IMR-90 (cell line): ENCODE data around the gene GPR157. TPM values are rescaled to one million over a fixed set of nuclear protein-coding genes. Genes with fewer than 3 reads are reported as not detected.

Source experiments
- ATAC-seq: fragments of 200-7000 bp; cut with Tn5 transposase; 2 replicates; pipeline ENCODE4 v1.9.1; 2020; ENCODE audit warnings: low read depth, mild to moderate bottlenecking, moderate library complexity
- BruUV-seq: library from RNA; stranded (reverse); fragments of 400-500 nt; replicated peaks from 2 replicates; lab custom pipeline; 2021; lab: Mats Ljungman, UMichigan
- CTCF ChIA-PET: fragments of 300-600 bp; formaldehyde crosslinking; extraction: SDS; loops from one replicate; lab custom pipeline; 2021; ENCODE audit warnings: antibody characterized with exemption; lab: Yijun Ruan, JAX
- POLR2A ChIA-PET: fragments of 300-600 bp; sonication (Branson Sonifier 250); formaldehyde crosslinking; loops from one replicate; lab custom pipeline; 2022; ENCODE audit warnings: antibody characterized with exemption; ENCODE audit not compliant: unreplicated experiment; lab: Charles Lee
- DNase-seq: peaks from one replicate; pipeline ENCODE4 v3.0.0; 2013
- H2AFZ ChIP-seq: replicated peaks from 2 replicates; pipeline ENCODE3; 2013; ENCODE audit warnings: low read length, mild to moderate bottlenecking; ENCODE audit not compliant: poor library complexity
- H2AK5ac ChIP-seq: 2 replicates; pipeline ENCODE4 v1.6.1; 2013; ENCODE audit warnings: low read depth, low read length, inconsistent platforms
- H2AK9ac ChIP-seq: replicated peaks from 2 replicates; pipeline ENCODE3; 2013; ENCODE audit warnings: mild to moderate bottlenecking, low read depth, low read length, moderate library complexity; ENCODE audit not compliant: poor library complexity
- H2BK120ac ChIP-seq: 2 replicates; pipeline ENCODE4 v1.6.1; 2013; ENCODE audit warnings: low read depth, low read length, inconsistent platforms
- H2BK15ac ChIP-seq: 3 replicates; pipeline ENCODE4 v1.6.1; 2013; ENCODE audit warnings: low read depth, low read length, inconsistent platforms
- H2BK20ac ChIP-seq: 2 replicates; pipeline ENCODE4 v1.6.1; 2013; ENCODE audit warnings: low read depth, mild to moderate bottlenecking, inconsistent platforms, low read length, moderate library complexity
- H2BK5ac ChIP-seq: 2 replicates; pipeline ENCODE4 v1.6.1; 2013; ENCODE audit warnings: mild to moderate bottlenecking, low read depth, low read length, inconsistent platforms; ENCODE audit not compliant: poor library complexity, severe bottlenecking
- H3K14ac ChIP-seq: replicated peaks from 2 replicates; pipeline ENCODE4 v1.6.1; 2013; ENCODE audit warnings: low read depth, low read length, inconsistent platforms
- H3K18ac ChIP-seq: 2 replicates; pipeline ENCODE4 v1.6.1; 2013; ENCODE audit warnings: low read depth, low read length, control low read depth
- H3K23ac ChIP-seq: 2 replicates; pipeline ENCODE4 v1.6.1; 2013; ENCODE audit warnings: low read depth, low read length, inconsistent platforms
- H3K27ac ChIP-seq: 2 replicates; pipeline ENCODE4 v1.5.1; 2013; ENCODE audit warnings: mild to moderate bottlenecking, control low read depth, low read length; ENCODE audit not compliant: insufficient read depth
- H3K27me3 ChIP-seq: 2 replicates; pipeline ENCODE4 v1.6.1; 2013; ENCODE audit warnings: low read length; ENCODE audit not compliant: control insufficient read depth, insufficient read depth
- H3K36me3 ChIP-seq: 2 replicates; pipeline ENCODE4 v1.6.1; 2013; ENCODE audit warnings: low read length, mixed read lengths; ENCODE audit not compliant: control insufficient read depth, insufficient read depth
- H3K4ac ChIP-seq: 2 replicates; pipeline ENCODE4 v1.6.1; 2013; ENCODE audit warnings: low read depth, low read length, inconsistent platforms
- H3K4me1 ChIP-seq: 2 replicates; pipeline ENCODE4 v1.6.1; 2013; ENCODE audit warnings: low read length, mixed read lengths; ENCODE audit not compliant: control insufficient read depth, insufficient read depth
- H3K4me2 ChIP-seq: 2 replicates; pipeline ENCODE4 v1.6.1; 2013; ENCODE audit warnings: low read depth, mild to moderate bottlenecking, control low read depth, low read length, moderate library complexity
- H3K4me3 ChIP-seq: 2 replicates; pipeline ENCODE4 v1.5.1; 2013; ENCODE audit warnings: low read depth, mild to moderate bottlenecking, control low read depth, low read length, moderate library complexity; ENCODE audit not compliant: insufficient read depth
- H3K56ac ChIP-seq: 2 replicates; pipeline ENCODE4 v1.6.1; 2013; ENCODE audit warnings: low read length, inconsistent platforms; ENCODE audit not compliant: insufficient read depth; ENCODE audit errors: extremely low read depth
- H3K79me1 ChIP-seq, 2 experiments: 2 replicates each; pipeline ENCODE4 v1.6.1; 2013; ENCODE audit warnings: low read length in 2 of 2, inconsistent platforms in 1 of 2, low read depth in 1 of 2
- H3K9ac ChIP-seq: 2 replicates; pipeline ENCODE4 v1.6.1; 2013; ENCODE audit warnings: low read depth, low read length, control low read depth
- H3K9me1 ChIP-seq: 2 replicates; pipeline ENCODE4 v1.6.1; 2013; ENCODE audit warnings: low read length, inconsistent platforms; ENCODE audit not compliant: insufficient read depth
- H3K9me3 ChIP-seq: 2 replicates; pipeline ENCODE4 v1.6.1; 2013; ENCODE audit warnings: low read length; ENCODE audit not compliant: control insufficient read depth, insufficient read depth
- H4K20me1 ChIP-seq: 2 replicates; pipeline ENCODE4 v1.6.1; 2013; ENCODE audit warnings: low read length, inconsistent platforms; ENCODE audit not compliant: insufficient read depth
- H4K5ac ChIP-seq: 2 replicates; pipeline ENCODE4 v1.6.1; 2013; ENCODE audit warnings: mild to moderate bottlenecking, low read depth, low read length, control low read depth
- H4K8ac ChIP-seq, 2 experiments: 2 replicates each; pipeline ENCODE4 v1.6.1; 2013; ENCODE audit warnings: low read depth in 2 of 2, low read length in 2 of 2, control low read depth in 1 of 2, inconsistent platforms in 1 of 2
- H4K91ac ChIP-seq: 2 replicates; pipeline ENCODE4 v1.6.1; 2013; ENCODE audit warnings: low read depth, low read length, inconsistent platforms; ENCODE audit not compliant: insufficient read depth
- CEBPB ChIP-seq: IDR thresholded peaks from 2 replicates; pipeline ENCODE4 v1.6.1; 2012; ENCODE audit warnings: low read depth, low read length, improper control_type of control experiment
- CHD1 ChIP-seq: IDR thresholded peaks from 2 replicates; pipeline ENCODE4 v1.6.1; 2012; ENCODE audit warnings: low read depth, low read length, improper control_type of control experiment
- NFE2L2 ChIP-seq: fragments of 150-350 bp; IDR thresholded peaks from 2 replicates; pipeline ENCODE4 v1.6.1; 2016; ENCODE audit warnings: low read depth, mild to moderate bottlenecking, low read length
- POLR2A ChIP-seq: IDR thresholded peaks from 2 replicates; pipeline ENCODE4 v1.6.1; 2012; ENCODE audit warnings: mild to moderate bottlenecking, low read depth, low read length
- SMC3 ChIP-seq: fragments of 150-350 bp; IDR thresholded peaks from 2 replicates; pipeline ENCODE4 v1.6.1; 2016; ENCODE audit warnings: low read depth, mild to moderate bottlenecking, antibody characterized with exemption, low read length, moderate library complexity
- WGBS, 2 experiments: methylation state at CpG; one replicate each; pipeline versions ENCODE4 v1.1.5 to v1.1.7; 2013; ENCODE audit warnings: missing lambda C conversion rate in 2 of 2; ENCODE audit not compliant: insufficient read length in 1 of 2; ENCODE audit errors: extremely low coverage in 2 of 2; 5-methylcytosine and 5-hydroxymethylcytosine counted together
- dilution Hi-C: fragments of 300-500 bp; cut with HindIII; formaldehyde crosslinking; loops from one replicate; pipeline ENCODE4 v1.14.3; 2018; ENCODE audit warnings: low sequenced_read_pairs; ENCODE audit not compliant: unreplicated experiment
- in situ Hi-C: fragments of 300-500 bp; cut with MboI; formaldehyde crosslinking; loops from 3 replicates; pipeline ENCODE4 v1.14.3; 2019; ENCODE audit warnings: low sequenced_read_pairs, inconsistent platforms, mixed read lengths
- intact Hi-C: fragments of 100-400 bp; cut with micrococcal nuclease; formaldehyde crosslinking; loops from 2 replicates; pipeline ENCODE4 v1.10.0; 2022
- polyA plus RNA-seq, 3 experiments: library from polyadenylated mRNA; depleted of rRNA; stranded (reverse); fragments of >200 nt; gene quantifications; 2 replicates each; pipeline ENCODE4 v1.2.3, GENCODE V29; 2012; ENCODE audit warnings: low replicate concordance in 1 of 3
- total RNA-seq: library from RNA; depleted of rRNA; stranded (reverse); fragments of >200 nt; gene quantifications from 2 replicates; pipeline ENCODE4 v1.2.3, GENCODE V29; 2012
- TF ChIP-seq, protein P1 (sequence below): fragments of 150-350 bp; IDR thresholded peaks from 2 replicates; pipeline ENCODE4 v1.6.1; 2016; ENCODE audit warnings: low read depth, mild to moderate bottlenecking, low read length, moderate library complexity, borderline replicate concordance

GPR157 gene
- total and polyA plus RNA-seq, 2 of the 4 experiments (the other 2 are of a cell fraction) = 1.8 to 2.7 TPM

DNA sequence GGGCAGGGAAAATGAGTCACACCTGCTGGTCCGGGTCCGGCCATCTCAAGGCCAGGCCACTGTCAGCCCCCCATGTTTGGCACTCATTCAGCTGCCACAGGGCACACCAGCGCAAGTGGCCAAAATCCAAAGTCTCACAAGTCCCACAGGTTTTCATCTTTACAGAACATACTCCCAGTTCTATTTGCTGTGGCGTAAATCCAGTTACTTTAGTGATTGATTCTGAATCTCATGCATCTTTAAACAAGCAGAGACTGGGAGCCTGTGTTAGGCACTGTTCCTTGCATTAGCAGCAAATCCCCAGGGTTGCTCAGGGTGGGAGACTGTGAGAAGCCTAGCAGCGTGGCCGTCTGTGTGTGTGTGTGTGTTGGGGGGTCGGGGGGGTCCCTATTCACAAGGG, 58.4 kb downstream of the GPR157 start:
- Histone ChIP-seq H3K79me1 (no peaks in the 10 kb centered on the region), H2BK5ac (no peak overlapping the region), H3K14ac (no peak overlapping the region), H4K5ac (no peak overlapping the region), H3K18ac (no peak overlapping the region), H2BK120ac (no peak overlapping the region), H3K9me1 (no peaks in the 10 kb centered on the region), H2AK9ac (no peak overlapping the region), H3K27ac (no peak overlapping the region), H3K27me3 (peaks cover 11% of the 10 kb centered on the region), H3K4ac (no peak overlapping the region), H3K4me2 (no peak overlapping the region), H3K9ac (no peak overlapping the region), H2AK5ac (no peak overlapping the region), H3K4me3 (no peak overlapping the region), H2BK20ac (no peak overlapping the region), H3K23ac (no peak overlapping the region), H4K91ac (no peak overlapping the region), H2BK15ac (no peak overlapping the region), H4K8ac (no peak overlapping the region), H3K36me3 (no peaks in the 10 kb centered on the region), H3K56ac (no peak overlapping the region), H3K9me3 (no peaks in the 10 kb centered on the region), H4K20me1 (no peaks in the 10 kb centered on the region), H2AFZ (no peak overlapping the region), H3K4me1 (peaks cover 9% of the 10 kb centered on the region)
- no TSS peak for BruUV-seq
- dilution Hi-C loops = no loop called here
- in situ Hi-C loops = no loop called here
- CTCF ChIA-PET = interaction anchor here (0.6 kb wide), 1 partner anchor 12 kb away, joined by 3 read pairs; no protein-coding TSS in a partner anchor
- POLR2A ChIA-PET = no interaction called here
- WGBS, 2 experiments = no CpG with 5 or more reads among the region's 7 CpGs
- TF ChIP-seq, protein P1, sequence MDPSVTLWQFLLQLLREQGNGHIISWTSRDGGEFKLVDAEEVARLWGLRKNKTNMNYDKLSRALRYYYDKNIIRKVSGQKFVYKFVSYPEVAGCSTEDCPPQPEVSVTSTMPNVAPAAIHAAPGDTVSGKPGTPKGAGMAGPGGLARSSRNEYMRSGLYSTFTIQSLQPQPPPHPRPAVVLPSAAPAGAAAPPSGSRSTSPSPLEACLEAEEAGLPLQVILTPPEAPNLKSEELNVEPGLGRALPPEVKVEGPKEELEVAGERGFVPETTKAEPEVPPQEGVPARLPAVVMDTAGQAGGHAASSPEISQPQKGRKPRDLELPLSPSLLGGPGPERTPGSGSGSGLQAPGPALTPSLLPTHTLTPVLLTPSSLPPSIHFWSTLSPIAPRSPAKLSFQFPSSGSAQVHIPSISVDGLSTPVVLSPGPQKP = no peak
- TF ChIP-seq CHD1 (no peak), NFE2L2 (no peak), POLR2A (no peak), SMC3 (no peak), CEBPB (no peak)
- DNase-seq (no peak), ATAC-seq (no peak)
- intact Hi-C loops = no loop called here
